Astrocyte of the cerebellum (primary cell): ENCODE measurements around the gene THOC5.

Experiments used
- DNase-seq: peaks from one replicate; pipeline ENCODE4 v3.0.0-alpha.2; 2011; ENCODE audit warnings: low read depth
- H3K4me3 ChIP-seq: 2 replicates; pipeline ENCODE4 v1.5.1; 2011; ENCODE audit warnings: mild to moderate bottlenecking, low read depth, low read length, moderate library complexity
- in situ Hi-C: cut with HindIII; loops from 2 replicates; pipeline ENCODE4 v1.10.0; 2017; ENCODE audit warnings: low sequenced_read_pairs
- TF ChIP-seq, protein P1 (sequence below): IDR thresholded peaks from 2 replicates; pipeline ENCODE4 v1.5.1; 2012; ENCODE audit warnings: low read length, low read depth, moderate library complexity, mild to moderate bottlenecking; ENCODE audit errors: missing control alignments

The THOC5 gene

GRCh38 chr22:29478326-29479276, 75.0 kb downstream of the THOC5 start:
- H3K4me3 ChIP-seq, result no peak overlapping the region
- DNase-seq, result no peak
- TF ChIP-seq, protein P1, sequence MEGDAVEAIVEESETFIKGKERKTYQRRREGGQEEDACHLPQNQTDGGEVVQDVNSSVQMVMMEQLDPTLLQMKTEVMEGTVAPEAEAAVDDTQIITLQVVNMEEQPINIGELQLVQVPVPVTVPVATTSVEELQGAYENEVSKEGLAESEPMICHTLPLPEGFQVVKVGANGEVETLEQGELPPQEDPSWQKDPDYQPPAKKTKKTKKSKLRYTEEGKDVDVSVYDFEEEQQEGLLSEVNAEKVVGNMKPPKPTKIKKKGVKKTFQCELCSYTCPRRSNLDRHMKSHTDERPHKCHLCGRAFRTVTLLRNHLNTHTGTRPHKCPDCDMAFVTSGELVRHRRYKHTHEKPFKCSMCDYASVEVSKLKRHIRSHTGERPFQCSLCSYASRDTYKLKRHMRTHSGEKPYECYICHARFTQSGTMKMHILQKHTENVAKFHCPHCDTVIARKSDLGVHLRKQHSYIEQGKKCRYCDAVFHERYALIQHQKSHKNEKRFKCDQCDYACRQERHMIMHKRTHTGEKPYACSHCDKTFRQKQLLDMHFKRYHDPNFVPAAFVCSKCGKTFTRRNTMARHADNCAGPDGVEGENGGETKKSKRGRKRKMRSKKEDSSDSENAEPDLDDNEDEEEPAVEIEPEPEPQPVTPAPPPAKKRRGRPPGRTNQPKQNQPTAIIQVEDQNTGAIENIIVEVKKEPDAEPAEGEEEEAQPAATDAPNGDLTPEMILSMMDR, result no peak
- in situ Hi-C loops, result no loop called here

- TF ChIP-seq, protein P1, result no peak
- in situ Hi-C loops, result no loop called here
- H3K4me3 ChIP-seq, result no peak overlapping the region
- DNase-seq, result no peak
Observed at GRCh38 chr22:29477723-29478318, 75.7 kb downstream of the THOC5 start.

DNA sequence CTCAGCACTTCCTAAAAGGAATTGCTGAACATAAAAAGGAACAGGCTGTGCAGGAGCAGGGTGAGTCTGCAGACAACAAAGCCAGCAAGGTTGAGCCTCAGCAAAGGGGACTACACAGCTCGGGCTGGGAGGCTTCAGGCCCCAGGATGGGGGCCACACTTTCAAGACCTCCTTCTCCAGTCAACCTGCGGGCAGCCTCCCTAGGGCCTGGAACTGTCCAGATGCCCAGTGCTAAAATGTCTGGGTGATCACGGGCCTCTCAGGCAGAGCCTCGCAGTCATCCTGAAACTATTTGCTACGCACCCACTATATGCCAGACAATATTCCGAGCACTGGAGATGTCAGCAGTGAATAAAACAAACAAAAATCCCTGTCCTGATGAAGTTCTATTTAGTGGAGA, 77.4 kb downstream of the THOC5 start:
- no peak for DNase-seq
- TF ChIP-seq, protein P1, result no peak
- H3K4me3 ChIP-seq, result no peak overlapping the region
- in situ Hi-C loops, result no loop called here

GRCh38 chr22:29475550-29475949, 78.0 kb downstream of the THOC5 start:
- DNase-seq, result no peak
- in situ Hi-C loops, result no loop called here
- no peak overlapping the region for H3K4me3 ChIP-seq
- TF ChIP-seq, protein P1, result no peak

GRCh38 chr22:29473001-29473400, 80.6 kb downstream of the THOC5 start:
- no peak overlapping the region for H3K4me3 ChIP-seq
- DNase-seq, result no peak
- TF ChIP-seq, protein P1, result no peak
- in situ Hi-C loops, result no loop called here

DNA sequence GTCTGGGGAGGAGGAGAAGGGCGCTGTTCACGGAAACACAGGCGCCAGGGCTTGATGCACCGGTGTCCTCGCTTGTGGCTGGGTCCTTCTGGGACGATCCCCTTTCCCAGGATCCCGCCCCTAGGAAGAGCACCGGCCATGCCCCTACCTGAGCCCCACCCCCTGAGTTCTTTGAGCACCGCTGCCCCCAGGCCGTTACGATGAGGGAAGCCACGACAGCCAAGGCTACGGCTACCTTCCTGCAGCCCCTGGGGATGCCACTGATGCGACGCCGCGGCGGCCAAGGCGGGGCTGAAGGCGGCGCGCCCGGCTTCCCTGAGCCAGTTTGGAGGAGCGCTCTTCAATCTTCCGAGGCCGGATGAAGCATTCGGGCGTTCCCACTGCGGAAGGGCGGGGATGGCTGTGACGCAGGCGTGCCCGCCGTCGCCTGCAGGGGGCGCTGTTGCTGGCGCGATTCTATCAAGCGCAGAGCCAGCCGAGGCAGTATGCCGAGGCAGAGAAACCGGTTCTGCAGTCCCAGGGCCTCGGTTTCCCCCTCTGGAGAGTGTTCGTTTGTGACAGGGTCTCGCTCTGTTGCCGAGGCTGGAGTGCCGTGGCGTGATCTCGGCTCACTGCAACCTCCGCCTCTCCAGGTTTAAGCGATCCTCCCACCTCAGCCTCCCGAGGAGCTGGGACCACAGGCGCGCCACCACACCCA, 83.2 kb downstream of the THOC5 start:
- in situ Hi-C loops, result no loop called here
- TF ChIP-seq, protein P1, result peak; percentile 84
- peak overlapping the region; percentile 28 for H3K4me3 ChIP-seq
- no peak for DNase-seq
